Gastroesophageal sphincter (tissue), 3 donors: ENCODE results near the gene MTA1.

Experiments used
- CTCF ChIP-seq, 4 experiments: fragments of 200-600 bp in 2 of 4; fragments of 450-650 bp in 2 of 4; sonication (generic) in 1 of 4; IDR thresholded peaks; one replicate each; pipeline ENCODE4 v1.5.1; 2017 to 2019; ENCODE audit warnings: antibody characterized with exemption in 4 of 4, mild to moderate bottlenecking in 2 of 4, moderate library complexity in 2 of 4
- EP300 ChIP-seq: sonication (generic); formaldehyde crosslinking; IDR thresholded peaks from one replicate; pipeline ENCODE4 v1.6.1; 2017; ENCODE audit warnings: antibody characterized with exemption, mild to moderate bottlenecking
- POLR2A ChIP-seq, 2 donors: fragments of 450-650 bp; IDR thresholded peaks; one replicate each; pipeline ENCODE4 v1.6.1; 2017; ENCODE audit warnings: antibody characterized with exemption in 2 of 2, mild to moderate bottlenecking in 2 of 2, moderate library complexity in 1 of 2
- POLR2AphosphoS5 ChIP-seq: sonication (generic); formaldehyde crosslinking; IDR thresholded peaks from one replicate; pipeline ENCODE4 v1.6.1; 2017; ENCODE audit warnings: antibody characterized with exemption

GRCh38 chr14:105499256-105500035, 79.8 kb downstream of the MTA1 start:
- TF ChIP-seq CTCF (IDR thresholded peaks at IDR 0.05) (no peak), POLR2A (IDR thresholded peaks at IDR 0.05) (no peak), POLR2AphosphoS5 (no peak), EP300 (no peak)
